ENCODE measurements around the gene GPD2.

GPD2 gene

DNA sequence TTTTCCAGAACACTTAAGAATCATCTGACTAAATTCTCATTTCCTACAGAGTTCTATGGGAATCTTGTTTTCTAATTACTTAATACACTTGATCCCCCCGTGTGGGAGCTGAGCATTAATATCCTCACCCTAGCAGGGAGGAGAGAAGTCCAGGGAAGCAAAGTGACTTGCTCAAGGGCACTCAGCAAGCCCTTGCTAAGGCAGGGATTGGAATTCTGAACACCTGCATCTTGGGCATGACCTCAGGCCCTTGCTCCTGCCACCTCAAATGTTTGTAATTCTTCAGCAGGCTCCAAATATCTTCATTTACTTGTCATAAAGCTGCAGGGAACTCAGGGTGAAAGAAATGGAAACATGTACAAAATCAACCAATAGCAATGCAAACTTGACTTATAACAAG, 162.4 kb downstream of the GPD2 start (continued):
- TF ChIP-seq HOXD13 (CRISPR knock-in tag; IDR thresholded peaks at IDR 0.05; ENCODE audit: borderline replicate concordance) = no peak

DNA sequence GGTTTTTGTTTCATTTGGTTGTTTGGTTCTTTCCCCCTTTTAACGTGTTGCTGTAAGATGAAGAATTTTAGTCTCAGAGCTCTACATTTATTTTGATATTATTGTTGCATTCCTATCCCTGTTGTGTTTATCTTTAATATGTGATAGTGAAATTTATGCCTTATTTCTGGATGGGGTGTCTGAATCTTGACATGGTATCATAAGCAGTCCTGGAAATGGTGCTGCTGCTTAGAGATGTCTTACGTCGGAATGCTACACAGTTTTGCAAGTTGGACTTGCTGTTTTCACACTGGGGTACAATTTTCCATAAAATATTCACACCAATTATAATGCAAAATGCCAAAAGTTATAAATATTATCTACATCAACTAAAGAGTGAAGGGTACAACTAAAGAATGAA, 164.0 kb downstream of the GPD2 start:
- H3K4me3 ChIP-seq (ENCODE audit: low read depth, low read length) = no peak overlapping the region
- H3K9me3 ChIP-seq (ENCODE audit: control insufficient read depth, insufficient read depth, low read depth, low read length) = no peaks in the 10 kb centered on the region
- TF ChIP-seq ZNF335 (tag by site-specific recombination; conservative IDR thresholded peaks at IDR 0.05) (no peak), GLI4 (tag by site-specific recombination; IDR thresholded peaks at IDR 0.05) (no peak)
- ChIA-PET CTCF (no interaction called here), POLR2A (no interaction called here)
- no peaks in the 10 kb centered on the region for H3K4me1 ChIP-seq (ENCODE audit: control insufficient read depth, insufficient read depth, low read length)
- H3K36me3 ChIP-seq (ENCODE audit: control insufficient read depth in 2 of 2, insufficient read depth in 1 of 2, low read length in 2 of 2) = no peaks in the 10 kb centered on the region
- H3K27ac ChIP-seq (ENCODE audit: extremely low read depth, low read depth, low read length) = no peak overlapping the region

DNA sequence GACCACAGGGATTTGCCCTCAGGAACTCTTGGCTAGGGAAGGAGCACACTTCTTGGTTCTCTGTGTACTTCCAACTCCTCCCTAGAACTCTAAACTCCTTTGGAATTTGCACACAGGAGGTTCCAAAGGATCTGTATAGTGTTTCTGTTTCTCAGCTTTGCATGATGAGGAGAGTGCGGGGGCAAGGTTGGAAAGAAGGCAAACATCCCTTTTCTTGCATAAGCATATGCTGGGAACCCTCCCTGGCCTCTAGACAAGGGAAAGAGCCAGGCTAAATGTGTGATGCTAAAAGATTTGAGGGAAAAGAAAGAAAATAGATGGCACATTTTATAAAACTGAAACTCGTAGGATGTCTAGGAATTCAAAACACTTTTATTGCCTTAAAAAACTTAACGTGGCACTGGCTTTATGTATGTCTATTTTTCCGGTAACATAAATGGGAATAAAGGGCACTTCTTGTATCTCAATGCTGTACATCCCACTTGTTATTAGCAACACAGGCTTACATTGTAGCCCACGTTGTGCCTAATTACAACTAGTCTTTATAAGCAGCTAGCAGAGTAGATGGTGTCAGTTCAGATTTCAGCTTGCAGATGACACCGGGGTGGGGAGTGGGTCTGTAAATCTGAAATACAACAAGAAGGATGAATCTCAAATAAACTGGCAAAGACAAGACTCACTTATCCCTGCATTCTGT, 165.8 kb downstream of the GPD2 start:
- ChIA-PET CTCF (interaction anchor here (1.2 kb wide), 1 partner anchor 267 kb away, joined by 4 read pairs; no protein-coding TSS in a partner anchor), POLR2A (no interaction called here)
- no peaks in the 10 kb centered on the region for H3K4me1 ChIP-seq (ENCODE audit: control insufficient read depth, insufficient read depth, low read length)
- TF ChIP-seq ZNF148 (tag by site-specific recombination; IDR thresholded peaks at IDR 0.05; ENCODE audit: borderline replicate concordance) (no peak), ZBTB7A (tag by site-specific recombination; IDR thresholded peaks at IDR 0.05; ENCODE audit: low read depth) (no peak), SCRT1 (tag by site-specific recombination; IDR thresholded peaks at IDR 0.05; ENCODE audit: borderline replicate concordance) (no peak), ZFP37 (tag by site-specific recombination; IDR thresholded peaks at IDR 0.05) (no peak), ZNF169 (tag by site-specific recombination; IDR thresholded peaks at IDR 0.05) (no peak), ZNF549 (tag by site-specific recombination; IDR thresholded peaks at IDR 0.05) (no peak), GLI4 (tag by site-specific recombination; IDR thresholded peaks at IDR 0.05) (no peak), ZNF274 (IDR thresholded peaks at IDR 0.05; ENCODE audit: low read length) (no peak), ZNF274 (tag by site-specific recombination; IDR thresholded peaks at IDR 0.05; ENCODE audit: borderline replicate concordance) (no peak), PRDM2 (tag by site-specific recombination; IDR thresholded peaks at IDR 0.05; ENCODE audit: borderline replicate concordance) (no peak), ZNF23 (tag by site-specific recombination; IDR thresholded peaks at IDR 0.05; ENCODE audit: borderline replicate concordance) (no peak), ZNF792 (tag by site-specific recombination; IDR thresholded peaks at IDR 0.05) (no peak), YY1 (tag by site-specific recombination; IDR thresholded peaks at IDR 0.05) (no peak), ZNF776 (tag by site-specific recombination; IDR thresholded peaks at IDR 0.05; ENCODE audit: borderline replicate concordance) (no peak), BCL11B (tag by site-specific recombination; IDR thresholded peaks at IDR 0.05; ENCODE audit: low read depth) (no peak), ZNF654 (tag by site-specific recombination; IDR thresholded peaks at IDR 0.05; ENCODE audit: low read depth) (no peak)
- TF ChIP-seq, protein P1, sequence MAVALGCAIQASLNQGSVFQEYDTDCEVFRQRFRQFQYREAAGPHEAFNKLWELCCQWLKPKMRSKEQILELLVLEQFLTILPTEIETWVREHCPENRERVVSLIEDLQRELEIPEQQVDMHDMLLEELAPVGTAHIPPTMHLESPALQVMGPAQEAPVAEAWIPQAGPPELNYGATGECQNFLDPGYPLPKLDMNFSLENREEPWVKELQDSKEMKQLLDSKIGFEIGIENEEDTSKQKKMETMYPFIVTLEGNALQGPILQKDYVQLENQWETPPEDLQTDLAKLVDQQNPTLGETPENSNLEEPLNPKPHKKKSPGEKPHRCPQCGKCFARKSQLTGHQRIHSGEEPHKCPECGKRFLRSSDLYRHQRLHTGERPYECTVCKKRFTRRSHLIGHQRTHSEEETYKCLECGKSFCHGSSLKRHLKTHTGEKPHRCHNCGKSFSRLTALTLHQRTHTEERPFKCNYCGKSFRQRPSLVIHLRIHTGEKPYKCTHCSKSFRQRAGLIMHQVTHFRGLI (tag by site-specific recombination; IDR thresholded peaks at IDR 0.05) = no peak
- no peaks in the 10 kb centered on the region for H3K36me3 ChIP-seq (ENCODE audit: control insufficient read depth in 2 of 2, insufficient read depth in 1 of 2, low read length in 2 of 2)
- H3K4me3 ChIP-seq (ENCODE audit: low read depth, low read length) = no peak overlapping the region
- no peak overlapping the region for H3K27ac ChIP-seq (ENCODE audit: extremely low read depth, low read depth, low read length)
- no peaks in the 10 kb centered on the region for H3K9me3 ChIP-seq (ENCODE audit: control insufficient read depth, insufficient read depth, low read depth, low read length)
